RWPE2 (cell line): Measurements from ENCODE around the gene GPR173.
A peak's percentile ranks its signal among the peaks of the same experiment; 100 is the strongest.

Experiments used
- ATAC-seq: fragments of 200-7000 bp; cut with Tn5 transposase; 3 replicates; pipeline ENCODE4 v1.9.1; 2021; ENCODE audit warnings: low read depth
- DNase-seq: peaks from one replicate; pipeline ENCODE4 v3.0.0-alpha.2; 2020; ENCODE audit warnings: low spot score
- H3K27ac ChIP-seq: fragments of 450-650 bp; 2 replicates; pipeline ENCODE4 v1.5.1; 2017; ENCODE audit warnings: mild to moderate bottlenecking; ENCODE audit not compliant: poor library complexity, severe bottlenecking
- H3K27me3 ChIP-seq: fragments of 250-450 bp; sonication (Bioruptor Pico); 2 replicates; pipeline ENCODE4 v1.5.1; 2021; ENCODE audit warnings: mild to moderate bottlenecking, moderate library complexity; ENCODE audit not compliant: insufficient read depth, poor library complexity, severe bottlenecking
- H3K36me3 ChIP-seq: fragments of 250-450 bp; sonication (Bioruptor Pico); 2 replicates; pipeline ENCODE4 v1.5.1; 2020; ENCODE audit warnings: low read depth, mild to moderate bottlenecking, moderate library complexity
- H3K4me1 ChIP-seq: fragments of 250-450 bp; sonication (Bioruptor Pico); 2 replicates; pipeline ENCODE4 v1.5.1; 2021; ENCODE audit warnings: mild to moderate bottlenecking, moderate library complexity; ENCODE audit not compliant: insufficient read depth, poor library complexity, severe bottlenecking
- H3K4me3 ChIP-seq: fragments of 250-450 bp; sonication (Bioruptor Pico); 2 replicates; pipeline ENCODE4 v1.5.1; 2021; ENCODE audit warnings: mild to moderate bottlenecking, moderate library complexity; ENCODE audit not compliant: severe bottlenecking
- H3K9me3 ChIP-seq: fragments of 250-450 bp; sonication (Bioruptor Pico); 2 replicates; pipeline ENCODE4 v1.5.1; 2021; ENCODE audit warnings: mild to moderate bottlenecking, moderate library complexity; ENCODE audit not compliant: severe bottlenecking
- TF ChIP-seq, protein P1 (sequence below): fragments of 450-650 bp; IDR thresholded peaks from one replicate; pipeline ENCODE4 v1.5.1; 2017; ENCODE audit warnings: mild to moderate bottlenecking, moderate library complexity; ENCODE audit not compliant: poor library complexity, severe bottlenecking

The GPR173 gene

GRCh38 chrX:53114864-53115549 is 66.4 kb downstream of the GPR173 start:
- Histone ChIP-seq H3K36me3 (no peaks in the 10 kb centered on the region), H3K4me1 (no peaks in the 10 kb centered on the region), H3K4me3 (no peak overlapping the region), H3K27ac (no peak overlapping the region), H3K9me3 (no peaks in the 10 kb centered on the region), H3K27me3 (no peaks in the 10 kb centered on the region)
- TF ChIP-seq, protein P1, sequence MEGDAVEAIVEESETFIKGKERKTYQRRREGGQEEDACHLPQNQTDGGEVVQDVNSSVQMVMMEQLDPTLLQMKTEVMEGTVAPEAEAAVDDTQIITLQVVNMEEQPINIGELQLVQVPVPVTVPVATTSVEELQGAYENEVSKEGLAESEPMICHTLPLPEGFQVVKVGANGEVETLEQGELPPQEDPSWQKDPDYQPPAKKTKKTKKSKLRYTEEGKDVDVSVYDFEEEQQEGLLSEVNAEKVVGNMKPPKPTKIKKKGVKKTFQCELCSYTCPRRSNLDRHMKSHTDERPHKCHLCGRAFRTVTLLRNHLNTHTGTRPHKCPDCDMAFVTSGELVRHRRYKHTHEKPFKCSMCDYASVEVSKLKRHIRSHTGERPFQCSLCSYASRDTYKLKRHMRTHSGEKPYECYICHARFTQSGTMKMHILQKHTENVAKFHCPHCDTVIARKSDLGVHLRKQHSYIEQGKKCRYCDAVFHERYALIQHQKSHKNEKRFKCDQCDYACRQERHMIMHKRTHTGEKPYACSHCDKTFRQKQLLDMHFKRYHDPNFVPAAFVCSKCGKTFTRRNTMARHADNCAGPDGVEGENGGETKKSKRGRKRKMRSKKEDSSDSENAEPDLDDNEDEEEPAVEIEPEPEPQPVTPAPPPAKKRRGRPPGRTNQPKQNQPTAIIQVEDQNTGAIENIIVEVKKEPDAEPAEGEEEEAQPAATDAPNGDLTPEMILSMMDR, result no peak
- ATAC-seq (no peak), DNase-seq (no peak)

- Histone ChIP-seq H3K27ac (no peak overlapping the region), H3K4me1 (no peaks in the 10 kb centered on the region), H3K4me3 (no peak overlapping the region), H3K36me3 (no peaks in the 10 kb centered on the region), H3K9me3 (no peaks in the 10 kb centered on the region), H3K27me3 (no peaks in the 10 kb centered on the region)
- no peak for DNase-seq
- TF ChIP-seq, protein P1, result no peak
- no peak for ATAC-seq
Observed at GRCh38 chrX:53115550-53115874, 66.9 kb downstream of the GPR173 start.

- Histone ChIP-seq H3K27me3 (no peaks in the 10 kb centered on the region), H3K27ac (no peak overlapping the region), H3K4me3 (no peak overlapping the region), H3K36me3 (no peaks in the 10 kb centered on the region), H3K9me3 (no peaks in the 10 kb centered on the region), H3K4me1 (no peaks in the 10 kb centered on the region)
- no peak for DNase-seq
- TF ChIP-seq, protein P1, result no peak
- ATAC-seq, result peak; percentile 46; the same call in 2 of the 3 replicates
Observed at GRCh38 chrX:53116101-53116500, 67.5 kb downstream of the GPR173 start.

DNA sequence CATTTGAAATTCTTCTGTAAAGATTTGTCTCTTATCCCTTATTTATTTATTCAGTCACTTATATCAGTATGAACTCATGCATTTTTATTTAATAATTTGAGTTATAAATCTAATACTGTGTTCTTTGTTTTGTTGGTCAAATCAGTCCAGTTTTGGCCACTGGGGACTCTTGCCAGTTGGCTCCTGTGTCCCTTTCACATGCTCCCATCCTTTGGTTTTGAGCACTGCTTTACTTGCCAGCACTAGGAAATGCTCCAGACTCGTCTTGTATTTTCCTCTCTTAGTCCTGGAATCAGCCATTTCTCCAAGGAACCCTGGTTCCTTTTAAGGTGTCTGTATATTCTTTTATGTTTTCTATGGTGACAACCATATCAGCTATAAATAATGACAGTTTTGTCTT is 73.4 kb downstream of the GPR173 start:
- Histone ChIP-seq H3K36me3 (no peaks in the 10 kb centered on the region), H3K9me3 (no peaks in the 10 kb centered on the region), H3K4me1 (no peaks in the 10 kb centered on the region), H3K4me3 (no peak overlapping the region), H3K27me3 (no peaks in the 10 kb centered on the region), H3K27ac (no peak overlapping the region)
- DNase-seq (no peak), ATAC-seq (no peak)
- TF ChIP-seq, protein P1, result no peak

DNA sequence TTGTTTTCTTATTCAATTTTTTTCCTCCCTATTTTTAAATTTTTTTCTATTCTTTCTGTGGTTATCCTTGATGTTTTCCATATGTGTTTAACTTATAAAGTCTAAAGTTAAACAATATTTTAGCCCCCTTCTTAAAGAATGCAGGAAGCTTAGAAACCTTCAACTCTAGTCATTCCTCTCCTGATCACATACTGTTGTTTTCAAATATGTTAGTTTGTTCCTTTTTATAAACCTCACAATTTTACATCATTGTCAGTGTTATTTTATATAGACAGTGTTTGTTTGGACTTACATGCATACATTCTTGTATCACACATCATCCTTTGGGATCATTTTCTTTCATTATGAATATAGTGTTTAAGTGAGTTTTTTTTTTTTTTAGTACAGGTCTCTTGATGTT is 76.9 kb downstream of the GPR173 start:
- TF ChIP-seq, protein P1, result no peak
- ATAC-seq, result no peak
- Histone ChIP-seq H3K27me3 (no peaks in the 10 kb centered on the region), H3K36me3 (no peaks in the 10 kb centered on the region), H3K4me3 (no peak overlapping the region), H3K9me3 (no peaks in the 10 kb centered on the region), H3K27ac (no peak overlapping the region), H3K4me1 (no peaks in the 10 kb centered on the region)
- no peak for DNase-seq
